Astrocyte (in vitro differentiated cells and primary cell): Measurements from ENCODE around the gene PLEKHG5. TPM values are rescaled to one million over a fixed set of nuclear protein-coding genes. Genes with fewer than 3 reads are reported as not detected.

Source experiments
- DNase-seq: peaks from one replicate; pipeline ENCODE4 v3.0.0-alpha.2; 2010; ENCODE audit warnings: low read depth
- FAIRE-seq: peaks from 2 replicates; lab custom pipeline; 2011; peaks lifted over from hg19 to GRCh38; lab: Jason Lieb, UNC
- H2AFZ ChIP-seq: 2 replicates; pipeline ENCODE4 v1.6.0; 2012; ENCODE audit warnings: low read depth, low read length, inconsistent platforms
- H3K27ac ChIP-seq: 2 replicates; pipeline ENCODE4 v1.5.1; 2011; ENCODE audit warnings: low read depth, low read length, inconsistent platforms
- H3K27me3 ChIP-seq: 2 replicates; pipeline ENCODE4 v1.6.0; 2011; ENCODE audit warnings: low read length, inconsistent platforms; ENCODE audit not compliant: insufficient read depth
- H3K36me3 ChIP-seq: 2 replicates; pipeline ENCODE4 v1.5.1; 2011; ENCODE audit warnings: low read length, inconsistent platforms; ENCODE audit not compliant: insufficient read depth
- H3K4me1 ChIP-seq: 2 replicates; pipeline ENCODE4 v1.5.1; 2011; ENCODE audit warnings: low read length, inconsistent platforms; ENCODE audit not compliant: insufficient read depth
- H3K4me2 ChIP-seq: 2 replicates; pipeline ENCODE4 v1.6.0; 2012; ENCODE audit warnings: low read length, inconsistent platforms
- H3K4me3 ChIP-seq: 2 replicates; pipeline ENCODE4 v1.5.1; 2011; ENCODE audit warnings: low read depth, mild to moderate bottlenecking, low read length, inconsistent platforms; ENCODE audit not compliant: insufficient read depth
- H3K79me2 ChIP-seq: 2 replicates; pipeline ENCODE4 v1.6.0; 2012; ENCODE audit warnings: mild to moderate bottlenecking, low read length, inconsistent platforms; ENCODE audit not compliant: insufficient read depth
- H3K9ac ChIP-seq: 2 replicates; pipeline ENCODE4 v1.6.0; 2012; ENCODE audit warnings: mild to moderate bottlenecking, low read length, inconsistent platforms
- H3K9me3 ChIP-seq: 2 replicates; pipeline ENCODE4 v1.5.1; 2012; ENCODE audit warnings: low read depth, mild to moderate bottlenecking, low read length, inconsistent platforms; ENCODE audit not compliant: insufficient read depth
- H4K20me1 ChIP-seq: 2 replicates; pipeline ENCODE4 v1.6.0; 2012; ENCODE audit warnings: low read length, inconsistent platforms; ENCODE audit not compliant: insufficient read depth
- H3K27ac Mint-ChIP-seq: one replicate; pipeline ENCODE4 v1.8.0; 2021; ENCODE audit warnings: mild to moderate bottlenecking, mixed read lengths; ENCODE audit not compliant: unreplicated experiment
- H3K27me3 Mint-ChIP-seq: one replicate; pipeline ENCODE4 v1.8.0; 2021; ENCODE audit warnings: low read depth, mixed read lengths; ENCODE audit not compliant: unreplicated experiment
- H3K36me3 Mint-ChIP-seq: one replicate; pipeline ENCODE4 v1.8.0; 2021; ENCODE audit warnings: low read depth, mixed read lengths; ENCODE audit not compliant: unreplicated experiment
- H3K4me1 Mint-ChIP-seq: one replicate; pipeline ENCODE4 v1.8.0; 2021; ENCODE audit warnings: low read depth, mixed read lengths; ENCODE audit not compliant: unreplicated experiment
- H3K4me3 Mint-ChIP-seq: one replicate; pipeline ENCODE4 v1.8.0; 2021; ENCODE audit warnings: mild to moderate bottlenecking, moderate library complexity, mixed read lengths; ENCODE audit not compliant: unreplicated experiment
- H3K9me3 Mint-ChIP-seq: one replicate; pipeline ENCODE4 v1.8.0; 2021; ENCODE audit warnings: mild to moderate bottlenecking, mixed read lengths; ENCODE audit not compliant: unreplicated experiment
- EZH2 ChIP-seq: IDR thresholded peaks from 2 replicates; pipeline ENCODE4 v1.6.1; 2012; ENCODE audit warnings: mild to moderate bottlenecking, low read length, inconsistent platforms; ENCODE audit not compliant: insufficient read depth
- total RNA-seq: library from RNA; stranded (reverse); gene quantifications from 2 replicates; pipeline ENCODE4 v1.2.1, GENCODE V29; 2021
- TF ChIP-seq, protein P1 (sequence below): IDR thresholded peaks from 2 replicates; pipeline ENCODE4 v1.5.1; 2011; ENCODE audit warnings: low read depth, mild to moderate bottlenecking, inconsistent platforms, low read length, moderate library complexity; ENCODE audit not compliant: insufficient read depth

PLEKHG5 gene
- total RNA-seq, 1 donor from 2014 or later, result 25.1 TPM

DNA sequence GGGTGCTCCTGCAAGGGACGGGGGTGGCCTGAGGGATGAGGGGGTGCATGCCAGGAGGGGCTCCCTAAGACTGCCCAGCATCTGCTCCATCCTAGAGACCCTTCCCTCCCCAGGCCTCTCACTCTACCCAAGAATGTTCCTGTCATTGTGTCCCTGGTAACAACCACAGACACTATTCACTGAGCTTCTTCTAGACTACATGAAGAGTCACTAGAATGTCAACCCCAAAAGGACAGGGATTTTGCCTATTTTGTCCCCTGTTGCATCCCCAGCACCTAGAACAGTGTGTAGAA lies 28.4 kb downstream of the PLEKHG5 start:
- Histone ChIP-seq H4K20me1 (peaks cover 45% of the 10 kb centered on the region), H2AFZ (no peak overlapping the region), H3K4me3 (no peak overlapping the region), H3K4me2 (no peak overlapping the region), H3K4me1 (no peaks in the 10 kb centered on the region), H3K27me3 (no peaks in the 10 kb centered on the region), H3K36me3 (peaks cover 3% of the 10 kb centered on the region), H3K9ac (no peak overlapping the region), H3K9me3 (no peaks in the 10 kb centered on the region), H3K79me2 (no peaks in the 10 kb centered on the region), H3K27ac (no peak overlapping the region)
- Mint-ChIP-seq H3K4me1 (no peaks in the 10 kb centered on the region), H3K36me3 (peaks cover 22% of the 10 kb centered on the region), H3K4me3 (no peak overlapping the region), H3K9me3 (peaks cover 2% of the 10 kb centered on the region), H3K27me3 (peaks cover 5% of the 10 kb centered on the region), H3K27ac (peak overlapping the region; percentile 58)
- TF ChIP-seq EZH2, result no peak
- TF ChIP-seq, protein P1, sequence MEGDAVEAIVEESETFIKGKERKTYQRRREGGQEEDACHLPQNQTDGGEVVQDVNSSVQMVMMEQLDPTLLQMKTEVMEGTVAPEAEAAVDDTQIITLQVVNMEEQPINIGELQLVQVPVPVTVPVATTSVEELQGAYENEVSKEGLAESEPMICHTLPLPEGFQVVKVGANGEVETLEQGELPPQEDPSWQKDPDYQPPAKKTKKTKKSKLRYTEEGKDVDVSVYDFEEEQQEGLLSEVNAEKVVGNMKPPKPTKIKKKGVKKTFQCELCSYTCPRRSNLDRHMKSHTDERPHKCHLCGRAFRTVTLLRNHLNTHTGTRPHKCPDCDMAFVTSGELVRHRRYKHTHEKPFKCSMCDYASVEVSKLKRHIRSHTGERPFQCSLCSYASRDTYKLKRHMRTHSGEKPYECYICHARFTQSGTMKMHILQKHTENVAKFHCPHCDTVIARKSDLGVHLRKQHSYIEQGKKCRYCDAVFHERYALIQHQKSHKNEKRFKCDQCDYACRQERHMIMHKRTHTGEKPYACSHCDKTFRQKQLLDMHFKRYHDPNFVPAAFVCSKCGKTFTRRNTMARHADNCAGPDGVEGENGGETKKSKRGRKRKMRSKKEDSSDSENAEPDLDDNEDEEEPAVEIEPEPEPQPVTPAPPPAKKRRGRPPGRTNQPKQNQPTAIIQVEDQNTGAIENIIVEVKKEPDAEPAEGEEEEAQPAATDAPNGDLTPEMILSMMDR, result no peak
- DNase-seq (no peak), FAIRE-seq (no peak)

DNA sequence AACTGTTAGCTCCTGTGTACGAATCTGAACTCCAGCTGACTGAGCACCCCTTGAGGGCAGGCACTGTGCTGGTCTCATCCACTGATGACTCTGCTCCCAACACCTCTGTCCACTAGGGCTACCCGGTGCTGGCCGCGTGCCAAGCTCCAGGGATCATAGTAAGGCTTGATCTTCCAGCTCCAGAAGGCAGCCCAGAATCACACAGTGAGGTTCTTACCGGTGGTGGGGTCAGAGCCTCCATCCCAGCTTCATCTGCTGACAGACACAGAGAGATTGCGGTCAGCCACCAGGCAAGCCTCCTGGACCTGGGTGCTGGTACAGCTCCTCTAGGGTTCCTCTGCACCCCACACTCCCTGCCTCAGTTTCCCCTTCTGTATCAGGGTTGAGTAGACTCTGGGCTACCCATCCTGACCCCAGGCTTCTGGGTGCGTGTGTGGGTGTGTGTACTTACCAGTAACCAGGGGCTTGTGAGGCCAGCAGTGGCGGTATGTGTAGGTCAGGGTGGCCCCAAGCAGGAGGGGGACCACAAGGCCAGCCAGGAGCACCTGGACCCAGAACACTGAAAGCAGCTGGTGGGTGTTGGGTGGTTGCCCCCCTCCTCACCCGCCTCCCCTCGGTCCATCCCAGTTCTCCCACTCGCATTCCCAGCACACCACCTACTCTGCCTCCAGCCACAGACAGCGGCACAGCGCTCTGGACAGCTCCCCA lies 28.9 kb downstream of the PLEKHG5 start:
- DNase-seq, result no peak
- peaks cover 20% of the 10 kb centered on the region for H3K36me3 Mint-ChIP-seq
- H3K4me2 ChIP-seq, result no peak overlapping the region
- no peak overlapping the region for H3K4me3 ChIP-seq
- H3K9me3 Mint-ChIP-seq, result peaks cover 2% of the 10 kb centered on the region
- no peak for TF ChIP-seq EZH2
- TF ChIP-seq, protein P1, result no peak
- H3K36me3 ChIP-seq, result peaks cover 3% of the 10 kb centered on the region
- H3K27ac Mint-ChIP-seq, result peak overlapping the region; percentile 58
- H4K20me1 ChIP-seq, result peaks cover 44% of the 10 kb centered on the region
- H3K4me1 ChIP-seq, result no peaks in the 10 kb centered on the region
- H3K27me3 ChIP-seq, result no peaks in the 10 kb centered on the region
- FAIRE-seq, result no peak
- H3K27ac ChIP-seq, result no peak overlapping the region
- no peaks in the 10 kb centered on the region for H3K4me1 Mint-ChIP-seq
- H3K9me3 ChIP-seq, result no peaks in the 10 kb centered on the region
- no peak overlapping the region for H3K4me3 Mint-ChIP-seq
- H3K9ac ChIP-seq, result no peak overlapping the region
- no peak overlapping the region for H2AFZ ChIP-seq
- no peaks in the 10 kb centered on the region for H3K79me2 ChIP-seq
- H3K27me3 Mint-ChIP-seq, result peaks cover 5% of the 10 kb centered on the region
